GM18858 (cell line): ENCODE data around the gene ACAP1.
"Not testable (repeated sequence)": the region's sequence is repeated elsewhere in the genome, so short reads cannot be mapped to it uniquely, and the experiment has no call there.

Experiments used
- ATAC-seq: cut with Tn5 transposase; IDR thresholded peaks from one replicate; pipeline ENCODE4 v1.9.1; 2021; ENCODE audit not compliant: unreplicated experiment

Gene ACAP1

GRCh38 chr17:7328009-7328408, 8.3 kb upstream of the ACAP1 start:
- ATAC-seq = no peak

DNA sequence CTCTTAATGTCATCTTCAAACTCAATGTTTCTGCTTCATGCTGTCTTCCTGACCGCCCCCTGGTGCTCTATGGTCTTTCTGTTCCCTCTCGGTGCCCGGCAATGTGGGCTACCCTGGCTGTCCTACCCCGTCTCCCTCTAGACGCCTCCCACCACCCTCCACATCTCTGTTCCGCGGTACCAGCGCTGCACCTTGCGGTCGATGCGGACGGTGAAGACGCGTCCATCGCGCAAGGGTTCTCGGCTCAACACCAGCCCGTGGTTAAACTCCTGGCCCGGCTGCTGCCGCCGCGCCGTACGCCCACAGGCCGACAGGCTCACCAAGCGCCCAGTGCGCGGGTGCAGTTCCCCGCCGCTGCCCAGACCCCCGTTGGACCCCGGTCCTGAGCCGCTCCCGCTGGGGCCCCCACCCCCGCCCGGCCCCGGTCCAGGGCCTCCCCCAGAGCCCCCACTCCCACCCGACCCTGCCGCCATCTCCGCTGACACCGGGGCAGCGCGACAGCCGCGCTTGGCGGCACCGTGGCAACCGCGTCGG, 7.4 kb upstream of the ACAP1 start, which contains the start of gene NEURL4:
TSS of gene NEURL4 (minus strand) at position 496 of the 534 bp plus-strand sequence. CDS start at position 473, 23 bp downstream.
- peak; percentile 9 for ATAC-seq

DNA sequence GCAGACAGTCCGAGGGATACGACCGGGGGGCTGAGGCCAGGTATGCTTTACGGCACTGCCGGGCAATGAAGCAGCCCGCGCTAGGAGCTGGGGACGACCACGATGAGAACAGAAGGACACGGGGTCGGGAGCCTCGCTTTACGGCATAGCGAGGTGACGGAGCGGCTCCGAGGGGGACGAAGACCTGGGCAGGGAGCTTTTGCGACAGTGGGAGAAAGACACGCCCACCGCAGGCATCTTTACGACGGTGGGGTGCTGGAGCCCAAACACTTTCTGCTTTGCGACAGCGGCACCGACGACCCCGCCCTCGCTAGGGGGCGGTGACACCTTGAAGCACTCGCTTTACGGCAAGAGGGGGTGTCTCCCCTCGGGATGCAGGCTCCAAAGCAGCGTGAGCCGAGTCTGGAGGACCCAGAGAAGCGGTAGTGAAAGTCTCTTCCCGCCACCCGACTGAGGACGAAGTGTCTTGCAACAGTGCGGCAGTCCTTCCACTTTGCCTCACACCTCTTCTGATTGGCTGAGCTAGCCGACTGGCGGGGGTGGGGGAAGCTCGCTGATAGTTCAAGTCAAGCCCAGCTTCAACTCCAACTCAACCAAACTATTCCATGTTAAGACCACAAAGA, 6.8 kb upstream of the ACAP1 start:
- ATAC-seq = peak; percentile 46

- ATAC-seq = peak; percentile 16
Observed at GRCh38 chr17:7329997-7330637, 6.2 kb upstream of the ACAP1 start.

- no peak for ATAC-seq
Observed at GRCh38 chr17:7330638-7331015, 5.7 kb upstream of the ACAP1 start.

GRCh38 chr17:7332111-7332510, 4.2 kb upstream of the ACAP1 start:
- no peak for ATAC-seq

GRCh38 chr17:7332600-7333069, 3.7 kb upstream of the ACAP1 start:
- ATAC-seq = not testable (repeated sequence)

GRCh38 chr17:7334938-7335538, 1.3 kb upstream of the ACAP1 start:
- ATAC-seq = no peak

DNA sequence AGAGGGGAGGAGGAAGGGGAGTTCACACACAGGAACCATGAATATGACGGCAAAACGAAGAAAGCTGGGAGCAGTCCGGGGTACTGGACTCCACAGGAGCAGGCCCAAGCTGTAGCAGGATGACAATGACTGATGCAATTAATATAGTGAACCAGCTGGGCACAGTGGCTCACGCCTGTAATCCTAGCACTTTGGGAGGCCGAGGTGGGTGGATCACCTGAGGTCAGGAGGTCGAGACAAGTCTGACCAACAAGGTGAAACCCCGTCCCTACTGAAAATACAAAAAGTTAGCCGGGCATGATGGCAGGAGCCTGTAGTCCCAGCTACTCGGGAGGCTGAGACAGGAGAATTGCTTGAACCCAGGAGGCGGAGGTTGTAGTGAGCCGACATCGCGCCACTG, 564 bp upstream of the ACAP1 start:
- ATAC-seq = not testable (repeated sequence)

DNA sequence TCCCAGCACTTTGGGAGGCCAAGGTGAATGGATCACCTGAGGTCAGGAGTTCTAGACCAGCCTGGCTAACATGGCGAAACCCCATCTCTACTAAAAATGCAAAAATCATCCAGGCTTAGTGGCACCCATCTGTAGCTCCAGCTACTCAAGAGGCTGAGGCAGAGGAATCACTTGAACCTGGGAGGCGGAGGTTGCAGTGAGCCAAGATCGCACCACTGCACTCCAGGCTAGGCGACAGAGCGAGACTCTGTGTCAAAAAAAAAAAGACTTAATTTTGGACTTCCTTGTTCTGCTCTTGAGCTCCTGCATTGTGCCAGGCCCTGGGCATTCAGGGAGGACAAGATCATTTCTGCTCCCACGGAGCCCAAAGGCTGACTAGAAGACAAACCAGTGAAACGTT, 1.3 kb downstream of the ACAP1 start:
- not testable (repeated sequence) for ATAC-seq

DNA sequence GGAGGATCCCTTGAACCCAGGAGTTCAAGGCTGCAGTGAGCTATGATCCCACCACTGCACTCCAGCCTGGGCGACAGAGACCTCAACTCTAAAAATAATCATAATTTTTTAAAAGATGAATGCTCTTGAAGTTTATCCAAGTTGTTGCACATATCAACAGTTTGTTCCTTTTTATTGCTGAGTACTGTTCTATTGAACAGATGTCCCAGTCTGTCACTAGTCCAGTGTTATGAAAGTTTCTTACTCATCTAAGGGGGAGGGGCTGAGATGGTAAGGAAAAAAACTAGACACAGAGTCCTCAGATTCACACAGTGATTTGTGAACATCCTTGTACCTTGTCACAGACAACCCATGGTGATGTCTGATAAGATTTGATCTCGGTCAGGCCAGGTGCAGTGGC, 3.9 kb downstream of the ACAP1 start:
- no peak for ATAC-seq

DNA sequence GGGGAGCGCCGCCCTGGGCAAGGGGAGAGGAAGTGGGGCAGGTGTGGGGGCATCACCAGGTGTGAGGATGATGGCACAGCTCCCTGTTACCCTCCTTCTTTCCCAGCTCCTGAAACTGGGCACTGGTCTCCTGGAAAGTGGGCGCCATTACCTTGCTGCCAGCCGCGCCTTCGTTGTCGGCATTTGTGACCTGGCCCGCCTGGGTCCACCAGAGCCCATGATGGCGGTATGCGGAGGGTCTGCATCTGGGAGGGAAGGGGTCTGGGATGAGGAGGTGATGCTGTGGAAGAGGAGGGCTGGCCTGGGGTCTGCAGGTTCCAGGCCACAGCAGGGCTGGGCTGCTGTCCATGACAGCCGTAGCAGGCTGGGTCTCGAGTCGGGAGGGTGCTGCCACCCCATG, 5.5 kb downstream of the ACAP1 start:
- no peak for ATAC-seq

DNA sequence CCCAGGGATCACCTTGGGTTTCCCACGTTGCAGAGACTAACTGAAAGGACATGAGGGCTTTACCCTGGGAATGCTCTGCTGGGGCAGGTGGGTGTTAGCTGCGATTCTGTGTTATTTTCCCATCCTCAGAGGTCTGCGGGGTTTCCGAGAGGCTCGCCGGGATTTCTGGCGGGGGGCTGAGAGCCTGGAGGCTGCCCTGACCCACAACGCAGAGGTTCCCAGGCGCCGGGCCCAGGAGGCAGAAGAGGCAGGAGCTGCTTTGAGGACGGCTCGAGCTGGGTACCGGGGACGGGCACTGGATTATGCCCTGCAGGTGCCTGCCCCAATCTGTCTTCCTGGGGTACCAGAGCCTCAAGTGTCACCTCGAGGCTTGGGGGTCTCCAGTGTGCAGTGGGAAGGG, 6.9 kb downstream of the ACAP1 start:
- no peak for ATAC-seq

DNA sequence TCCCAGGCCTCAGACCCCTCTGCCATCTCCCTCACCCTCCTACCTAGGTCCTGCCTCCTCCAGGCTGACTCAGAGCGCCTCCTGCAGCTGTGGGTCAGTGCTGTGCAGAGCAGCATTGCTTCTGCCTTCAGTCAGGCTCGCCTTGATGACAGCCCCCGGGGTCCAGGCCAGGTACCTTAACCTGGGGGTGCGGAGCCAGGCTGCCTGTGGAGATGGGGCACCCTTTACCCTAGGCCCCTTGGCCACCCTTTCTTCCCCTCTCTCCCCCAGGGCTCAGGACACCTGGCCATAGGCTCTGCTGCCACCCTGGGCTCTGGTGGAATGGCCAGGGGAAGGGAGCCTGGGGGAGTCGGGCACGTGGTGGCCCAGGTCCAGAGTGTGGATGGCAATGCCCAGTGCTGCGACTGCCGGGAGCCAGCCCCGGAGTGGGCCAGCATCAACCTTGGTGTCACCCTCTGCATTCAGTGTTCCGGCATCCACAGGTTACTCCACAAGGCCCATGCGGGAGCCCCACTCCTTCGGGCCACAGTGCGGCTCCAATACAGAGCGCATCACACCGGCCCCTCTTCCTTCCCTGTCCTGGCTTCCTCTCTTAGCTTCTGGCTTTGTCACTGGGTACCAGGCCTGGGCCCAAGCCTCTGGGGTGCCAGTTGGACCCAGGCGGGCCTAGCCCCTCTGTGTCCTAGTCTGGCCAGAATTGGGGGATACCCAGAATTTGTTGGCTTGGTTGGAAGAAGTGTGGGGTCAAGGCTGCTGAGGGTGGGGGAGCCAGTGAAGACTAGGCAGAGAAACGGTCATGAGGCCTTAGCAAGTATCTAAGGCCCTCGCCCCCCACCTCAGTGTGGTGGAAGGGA, 10.7 kb downstream of the ACAP1 start:
- ATAC-seq = no peak

GRCh38 chr17:7347630-7348477, 11.5 kb downstream of the ACAP1 start:
- ATAC-seq = no peak

- no peak for ATAC-seq
Observed at GRCh38 chr17:7348478-7349242, 12.3 kb downstream of the ACAP1 start.

- peak; percentile 45 for ATAC-seq
Observed at GRCh38 chr17:7351665-7352502, 15.6 kb downstream of the ACAP1 start, which contains the start of gene KCTD11. Gene KCTD11 (plus strand): TSS chr17:7352162.

DNA sequence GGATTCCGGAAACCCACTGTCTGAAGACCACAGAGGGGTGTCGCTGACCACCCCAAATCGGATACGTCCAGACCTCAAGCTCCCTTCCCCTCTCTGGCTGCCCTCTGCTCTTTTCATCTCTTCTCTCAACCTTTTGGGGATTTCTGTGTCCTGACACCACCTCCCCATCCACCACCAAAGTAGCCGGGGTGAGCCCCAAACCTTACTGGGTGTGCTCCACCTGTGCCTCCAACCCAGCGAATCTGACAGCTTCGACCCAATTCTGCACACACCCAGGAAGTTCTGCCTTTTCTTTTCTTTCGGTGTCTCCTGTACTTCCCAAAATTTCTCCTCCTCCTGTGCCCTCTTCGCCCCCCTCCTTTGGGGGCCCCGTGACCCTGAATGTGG, 16.2 kb downstream of the ACAP1 start:
- ATAC-seq = no peak
